ENCODE results near the gene GNAT1. TPM values are rescaled to one million over a fixed set of nuclear protein-coding genes. Genes with fewer than 3 reads are reported as not detected.
A peak's percentile ranks its signal among the peaks of the same experiment; 100 is the strongest.

GNAT1 gene
- total RNA-seq, 4 donors from 2014 or later = not detected

- WGBS, 2 donors = 100% methylated on average over 1 of the region's 2 CpGs; no CpG with 5 or more reads in 1 of the 2 donors
- Histone ChIP-seq H3K36me3 (peaks cover 31 to 91% (median 37%) of the 10 kb centered on the region in 3 donors), H3K4me3 (no peak overlapping the region), H3K27ac (no peak overlapping the region), H3K4me1 (peaks cover 7 to 39% (median 8%) of the 10 kb centered on the region in 3 donors), H3K9me3 (no peaks in the 10 kb centered on the region), H3K27me3 (no peaks in the 10 kb centered on the region)
- intact Hi-C loops (cut with DNase I) = no loop called here
- no peak for DNase-seq
- no peak for TF ChIP-seq POLR2A (IDR thresholded peaks at IDR 0.05)
- no peak for TF ChIP-seq CTCF (IDR thresholded peaks at IDR 0.05)
Measured at GRCh38 chr3:50177346-50177745, 14.1 kb upstream of the GNAT1 start.

- H3K27me3 ChIP-seq = no peaks in the 10 kb centered on the region
- H3K27ac ChIP-seq = no peak overlapping the region
- 61 to 72% methylated on average over 2 of the region's 2 CpGs for WGBS, 2 donors
- H3K4me3 ChIP-seq = no peak overlapping the region
- H3K36me3 ChIP-seq = peaks cover 22 to 100% (median 29%) of the 10 kb centered on the region in 3 donors
- TF ChIP-seq CTCF (IDR thresholded peaks at IDR 0.05) (no peak), POLR2A (IDR thresholded peaks at IDR 0.05) (no peak)
- H3K9me3 ChIP-seq = no peaks in the 10 kb centered on the region
- no peak for DNase-seq
- H3K4me1 ChIP-seq = peaks cover 0 to 38% (median 14%) of the 10 kb centered on the region in 3 donors
- intact Hi-C loops (cut with DNase I) = no loop called here
Measured at GRCh38 chr3:50179710-50180109, 11.7 kb upstream of the GNAT1 start.

GRCh38 chr3:50181985-50182384, 9.4 kb upstream of the GNAT1 start:
- Histone ChIP-seq H3K27me3 (no peaks in the 10 kb centered on the region), H3K27ac (peak overlapping the region in 1 of 4 donors; percentile 13), H3K36me3 (peaks cover 19 to 100% (median 25%) of the 10 kb centered on the region in 3 donors), H3K9me3 (no peaks in the 10 kb centered on the region), H3K4me3 (no peak overlapping the region), H3K4me1 (peaks cover 0 to 37% (median 14%) of the 10 kb centered on the region in 3 donors)
- DNase-seq = no peak
- WGBS, 2 donors = 89 to 100% methylated on average over 2 to 5 of the region's 5 CpGs
- TF ChIP-seq CTCF (IDR thresholded peaks at IDR 0.05) (no peak), POLR2A (IDR thresholded peaks at IDR 0.05) (no peak)
- intact Hi-C loops (cut with DNase I) = no loop called here

GRCh38 chr3:50182533-50183099, 8.8 kb upstream of the GNAT1 start:
- TF ChIP-seq CTCF (IDR thresholded peaks at IDR 0.05) (no peak), POLR2A (IDR thresholded peaks at IDR 0.05) (no peak)
- Histone ChIP-seq H3K9me3 (no peaks in the 10 kb centered on the region), H3K27ac (peak overlapping the region in 2 of 4 donors; percentile 58 to 64), H3K36me3 (peaks cover 19 to 100% (median 21%) of the 10 kb centered on the region in 3 donors), H3K4me3 (no peak overlapping the region), H3K27me3 (no peaks in the 10 kb centered on the region), H3K4me1 (peaks cover 0 to 36% (median 10%) of the 10 kb centered on the region in 3 donors)
- 90 to 97% methylated on average over 13 to 14 of the region's 26 CpGs for WGBS, 2 donors
- DNase-seq = no peak
- intact Hi-C loops (cut with DNase I) = no loop called here

- H3K36me3 ChIP-seq = peaks cover 19 to 100% (median 30%) of the 10 kb centered on the region in 3 donors
- 68 to 80% methylated on average over 1 to 2 of the region's 6 CpGs for WGBS, 2 donors
Measured at GRCh38 chr3:50183755-50184154, 7.7 kb upstream of the GNAT1 start.

More at GRCh38 chr3:50183755-50184154, 7.7 kb upstream of the GNAT1 start:
- no peaks in the 10 kb centered on the region for H3K27me3 ChIP-seq
- intact Hi-C loops (cut with DNase I) = no loop called here
- no peak overlapping the region for H3K4me3 ChIP-seq
- H3K27ac ChIP-seq = peak overlapping the region; percentile 3 to 64 (median 54)
- peaks cover 3 to 45% (median 15%) of the 10 kb centered on the region in 3 donors for H3K4me1 ChIP-seq
- H3K9me3 ChIP-seq = no peaks in the 10 kb centered on the region
- DNase-seq = no peak
- TF ChIP-seq CTCF (IDR thresholded peaks at IDR 0.05) = no peak
